HEK293 (cell line): ENCODE results near the gene OAS2.

Experiments
- CTCF ChIA-PET: fragments of 350-600 bp; formaldehyde crosslinking; extraction: SDS; loops from one replicate; lab custom pipeline; 2021; ENCODE audit warnings: antibody characterized with exemption; lab: Yijun Ruan, JAX
- POLR2A ChIA-PET: fragments of 300-600 bp; formaldehyde crosslinking; extraction: SDS; loops from one replicate; lab custom pipeline; 2020; ENCODE audit warnings: antibody characterized with exemption, inconsistent platforms; lab: Yijun Ruan, JAX
- H3K27ac ChIP-seq: fragments of 200-500 bp; sonication (Bioruptor generic); 2 replicates; pipeline ENCODE4 v1.5.1; 2014; ENCODE audit warnings: low read depth, low read length, control low read depth, inconsistent platforms; ENCODE audit errors: extremely low read depth
- H3K36me3 ChIP-seq, 2 experiments: fragments of 200-500 bp in 1 of 2; sonication (Bioruptor generic) in 1 of 2; 1 replicate in 1 of 2; 2 replicates in 1 of 2; pipeline ENCODE4 v1.5.1; 2014 to 2017; ENCODE audit warnings: inconsistent platforms in 2 of 2, low read length in 2 of 2; ENCODE audit not compliant: control insufficient read depth in 2 of 2, insufficient read depth in 1 of 2
- H3K4me1 ChIP-seq: fragments of 200-500 bp; sonication (Bioruptor generic); 2 replicates; pipeline ENCODE4 v1.5.1; 2014; ENCODE audit warnings: mild to moderate bottlenecking, low read length, inconsistent platforms; ENCODE audit not compliant: control insufficient read depth, insufficient read depth
- H3K4me3 ChIP-seq: 2 replicates; pipeline ENCODE4 v1.5.1; 2011; ENCODE audit warnings: low read depth, mild to moderate bottlenecking, control low read depth, low read length, moderate library complexity
- H3K9me3 ChIP-seq: fragments of 200-500 bp; sonication (Bioruptor generic); 2 replicates; pipeline ENCODE4 v1.5.1; 2014; ENCODE audit warnings: low read depth, low read length, inconsistent platforms; ENCODE audit not compliant: control insufficient read depth, insufficient read depth
- GLIS1 ChIP-seq: fragments of 450-650 bp; formaldehyde crosslinking; IDR thresholded peaks from 2 replicates; pipeline ENCODE4 v1.5.1; 2016; ENCODE audit warnings: missing biosample characterization, missing genetic modification characterization
- HOXC10 ChIP-seq: sonication (generic); formaldehyde crosslinking; IDR thresholded peaks from 2 replicates; pipeline ENCODE4 v1.8.1; 2023; ENCODE audit warnings: mild to moderate bottlenecking, missing genetic modification reagents
- PRDM2 ChIP-seq: fragments of 450-650 bp; formaldehyde crosslinking; IDR thresholded peaks from 2 replicates; pipeline ENCODE4 v1.5.1; 2016; ENCODE audit warnings: missing biosample characterization, missing genetic modification characterization, borderline replicate concordance
- RBAK ChIP-seq: fragments of 450-650 bp; formaldehyde crosslinking; IDR thresholded peaks from 2 replicates; pipeline ENCODE4 v1.5.1; 2016; ENCODE audit warnings: missing biosample characterization, missing genetic modification characterization
- YY1 ChIP-seq: fragments of 450-650 bp; formaldehyde crosslinking; IDR thresholded peaks from 2 replicates; pipeline ENCODE4 v1.5.1; 2018; ENCODE audit warnings: missing biosample characterization, missing genetic modification characterization
- ZEB2 ChIP-seq: fragments of 450-650 bp; formaldehyde crosslinking; IDR thresholded peaks from 2 replicates; pipeline ENCODE4 v1.5.1; 2016; ENCODE audit warnings: missing biosample characterization, missing genetic modification characterization
- ZNF112 ChIP-seq: fragments of 450-650 bp; formaldehyde crosslinking; IDR thresholded peaks from 2 replicates; pipeline ENCODE4 v1.5.0; 2017; ENCODE audit warnings: missing biosample characterization, missing genetic modification characterization
- ZNF138 ChIP-seq: fragments of 450-650 bp; formaldehyde crosslinking; IDR thresholded peaks from 2 replicates; pipeline ENCODE4 v1.5.1; 2016; ENCODE audit warnings: missing biosample characterization, missing genetic modification characterization, borderline replicate concordance
- ZNF184 ChIP-seq: fragments of 450-650 bp; IDR thresholded peaks from 2 replicates; pipeline ENCODE4 v1.5.1; 2018; ENCODE audit warnings: missing biosample characterization, mild to moderate bottlenecking, missing genetic modification characterization
- ZNF223 ChIP-seq: fragments of 450-650 bp; formaldehyde crosslinking; IDR thresholded peaks from 2 replicates; pipeline ENCODE4 v1.5.1; 2016; ENCODE audit warnings: missing biosample characterization, missing genetic modification characterization
- ZNF274 ChIP-seq, 2 experiments: fragments of 200-500 bp in 1 of 2; fragments of 450-650 bp in 1 of 2; sonication (Bioruptor generic) in 1 of 2; formaldehyde crosslinking in 1 of 2; IDR thresholded peaks; 2 replicates each; pipeline versions ENCODE4 v1.5.1 to v1.6.1; 2014 to 2016; ENCODE audit warnings: borderline replicate concordance in 1 of 2, inconsistent platforms in 1 of 2, low read length in 1 of 2, missing biosample characterization in 1 of 2, missing genetic modification characterization in 1 of 2
- ZNF391 ChIP-seq: fragments of 450-650 bp; formaldehyde crosslinking; IDR thresholded peaks from 2 replicates; pipeline ENCODE4 v1.5.1; 2016; ENCODE audit warnings: low read depth, missing biosample characterization, missing genetic modification characterization, borderline replicate concordance
- ZNF48 ChIP-seq: fragments of 450-650 bp; formaldehyde crosslinking; IDR thresholded peaks from 2 replicates; pipeline ENCODE4 v1.5.1; 2016; ENCODE audit warnings: missing biosample characterization, missing genetic modification characterization
- ZNF555 ChIP-seq: fragments of 450-650 bp; formaldehyde crosslinking; conservative IDR thresholded peaks from 2 replicates; pipeline ENCODE4 v1.5.1; 2017; ENCODE audit warnings: missing biosample characterization, mild to moderate bottlenecking, missing genetic modification characterization, inconsistent platforms
- ZNF596 ChIP-seq: fragments of 450-650 bp; IDR thresholded peaks from 2 replicates; pipeline ENCODE4 v1.5.0; 2018; ENCODE audit warnings: missing biosample characterization, mild to moderate bottlenecking, missing genetic modification characterization, moderate library complexity
- ZNF624 ChIP-seq: fragments of 450-650 bp; formaldehyde crosslinking; IDR thresholded peaks from 2 replicates; pipeline ENCODE4 v1.5.1; 2017; ENCODE audit warnings: missing biosample characterization, missing genetic modification characterization
- ZNF639 ChIP-seq: fragments of 450-650 bp; formaldehyde crosslinking; IDR thresholded peaks from 2 replicates; pipeline ENCODE4 v1.5.1; 2016; ENCODE audit warnings: missing biosample characterization, missing genetic modification characterization
- ZNF664 ChIP-seq: fragments of 450-650 bp; formaldehyde crosslinking; IDR thresholded peaks from 2 replicates; pipeline ENCODE4 v1.5.1; 2016; ENCODE audit warnings: missing biosample characterization, missing genetic modification characterization
- ZNF747 ChIP-seq: fragments of 450-650 bp; formaldehyde crosslinking; IDR thresholded peaks from 2 replicates; pipeline ENCODE4 v1.5.1; 2016; ENCODE audit warnings: missing biosample characterization, missing genetic modification characterization
- ZNF76 ChIP-seq: fragments of 450-650 bp; formaldehyde crosslinking; IDR thresholded peaks from 2 replicates; pipeline ENCODE4; 2016; ENCODE audit warnings: low read depth, missing biosample characterization, missing genetic modification characterization, borderline replicate concordance
- ZNF776 ChIP-seq: fragments of 450-650 bp; formaldehyde crosslinking; IDR thresholded peaks from 2 replicates; pipeline ENCODE4 v1.5.0; 2017; ENCODE audit warnings: missing biosample characterization, missing genetic modification characterization, borderline replicate concordance
- ZNF837 ChIP-seq: fragments of 450-650 bp; formaldehyde crosslinking; IDR thresholded peaks from 2 replicates; pipeline ENCODE4 v1.5.1; 2016; ENCODE audit warnings: missing biosample characterization, missing genetic modification characterization
- TF ChIP-seq, protein P1 (sequence below): fragments of 450-650 bp; formaldehyde crosslinking; IDR thresholded peaks from 2 replicates; pipeline ENCODE4; 2016; ENCODE audit warnings: missing biosample characterization, missing genetic modification characterization
- TF ChIP-seq, protein P2 (sequence below): fragments of 450-650 bp; formaldehyde crosslinking; IDR thresholded peaks from 2 replicates; pipeline ENCODE4 v1.5.1; 2016; ENCODE audit warnings: missing biosample characterization, missing genetic modification characterization

OAS2 gene

GRCh38 chr12:112947761-112948160 is 30.6 kb upstream of the OAS2 start:
- Histone ChIP-seq H3K36me3 (peaks cover 0 to 10% of the 10 kb centered on the region in 2 experiments; a peak in 1 of 3 replicates), H3K27ac (no peak overlapping the region), H3K9me3 (no peaks in the 10 kb centered on the region), H3K4me1 (no peaks in the 10 kb centered on the region), H3K4me3 (no peak overlapping the region)
- ChIA-PET CTCF (no interaction called here), POLR2A (no interaction called here)
- TF ChIP-seq ZNF776 = no peak
- no peak for TF ChIP-seq ZNF274 (IDR thresholded peaks at IDR 0.05; ENCODE audit: low read length)
- no peak for TF ChIP-seq ZNF274 (tag by site-specific recombination; IDR thresholded peaks at IDR 0.05; ENCODE audit: borderline replicate concordance)
- TF ChIP-seq ZNF747 (tag by site-specific recombination) = no peak
- no peak for TF ChIP-seq ZNF184
- no peak for TF ChIP-seq RBAK (tag by site-specific recombination)
- no peak for TF ChIP-seq PRDM2 (tag by site-specific recombination)
- no peak for TF ChIP-seq ZNF391 (tag by site-specific recombination)
- 0 out of 2 replicates have a peak, but pooled peaks have one; percentile 38 for TF ChIP-seq ZNF664 (tag by site-specific recombination)
- no peak for TF ChIP-seq ZNF112 (tag by site-specific recombination)

DNA sequence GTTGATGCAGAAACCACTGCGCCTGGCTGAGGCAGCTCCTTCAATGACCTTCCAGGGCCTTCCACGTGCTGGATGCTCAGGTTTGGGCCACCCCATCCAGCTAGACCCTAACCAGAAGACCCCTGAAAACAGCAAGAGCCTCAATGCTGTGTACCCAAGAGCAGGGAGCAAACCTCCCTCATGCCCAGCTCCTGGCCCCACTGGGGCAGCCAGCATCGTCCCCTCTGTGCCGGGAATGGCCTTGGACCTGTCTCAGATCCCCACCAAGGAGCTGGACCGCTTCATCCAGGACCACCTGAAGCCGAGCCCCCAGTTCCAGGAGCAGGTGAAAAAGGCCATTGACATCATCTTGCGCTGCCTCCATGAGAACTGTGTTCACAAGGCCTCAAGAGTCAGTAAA is 29.5 kb upstream of the OAS2 start:
- peaks cover 0 to 10% of the 10 kb centered on the region in 2 experiments; a peak in 1 of 3 replicates for H3K36me3 ChIP-seq
- TF ChIP-seq, protein P1, sequence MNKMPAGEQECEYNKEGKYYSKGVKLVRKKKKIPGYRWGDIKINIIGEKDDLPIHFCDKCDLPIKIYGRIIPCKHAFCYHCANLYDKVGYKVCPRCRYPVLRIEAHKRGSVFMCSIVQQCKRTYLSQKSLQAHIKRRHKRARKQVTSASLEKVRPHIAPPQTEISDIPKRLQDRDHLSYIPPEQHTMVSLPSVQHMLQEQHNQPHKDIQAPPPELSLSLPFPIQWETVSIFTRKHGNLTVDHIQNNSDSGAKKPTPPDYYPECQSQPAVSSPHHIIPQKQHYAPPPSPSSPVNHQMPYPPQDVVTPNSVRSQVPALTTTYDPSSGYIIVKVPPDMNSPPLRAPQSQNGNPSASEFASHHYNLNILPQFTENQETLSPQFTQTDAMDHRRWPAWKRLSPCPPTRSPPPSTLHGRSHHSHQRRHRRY (tag by site-specific recombination) = no peak
- no peak for TF ChIP-seq ZNF596
- no peak for TF ChIP-seq ZNF639 (tag by site-specific recombination)
- no peak for TF ChIP-seq ZNF76 (tag by site-specific recombination)
- no peak for TF ChIP-seq ZNF138 (tag by site-specific recombination)
- TF ChIP-seq, protein P2, sequence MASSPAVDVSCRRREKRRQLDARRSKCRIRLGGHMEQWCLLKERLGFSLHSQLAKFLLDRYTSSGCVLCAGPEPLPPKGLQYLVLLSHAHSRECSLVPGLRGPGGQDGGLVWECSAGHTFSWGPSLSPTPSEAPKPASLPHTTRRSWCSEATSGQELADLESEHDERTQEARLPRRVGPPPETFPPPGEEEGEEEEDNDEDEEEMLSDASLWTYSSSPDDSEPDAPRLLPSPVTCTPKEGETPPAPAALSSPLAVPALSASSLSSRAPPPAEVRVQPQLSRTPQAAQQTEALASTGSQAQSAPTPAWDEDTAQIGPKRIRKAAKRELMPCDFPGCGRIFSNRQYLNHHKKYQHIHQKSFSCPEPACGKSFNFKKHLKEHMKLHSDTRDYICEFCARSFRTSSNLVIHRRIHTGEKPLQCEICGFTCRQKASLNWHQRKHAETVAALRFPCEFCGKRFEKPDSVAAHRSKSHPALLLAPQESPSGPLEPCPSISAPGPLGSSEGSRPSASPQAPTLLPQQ (tag by site-specific recombination) = no peak
- TF ChIP-seq GLIS1 = no peak
- no peak for TF ChIP-seq ZNF223 (tag by site-specific recombination)
- no peak for TF ChIP-seq ZNF624 (tag by site-specific recombination)
- TF ChIP-seq ZEB2 (tag by site-specific recombination) = no peak
- TF ChIP-seq ZNF837 (tag by site-specific recombination) = no peak
- no peak for TF ChIP-seq YY1
- TF ChIP-seq HOXC10 (CRISPR knock-in tag) = no peak
- no peak for TF ChIP-seq ZNF48
- no peak for TF ChIP-seq ZNF555
- H3K9me3 ChIP-seq = no peaks in the 10 kb centered on the region
- POLR2A ChIA-PET = no interaction called here
- H3K27ac ChIP-seq = no peak overlapping the region
- H3K4me1 ChIP-seq = no peaks in the 10 kb centered on the region
- CTCF ChIA-PET = no interaction called here
- H3K4me3 ChIP-seq = no peak overlapping the region
